ENCODE measurements around the gene ACSL6.
"Not testable (repeated sequence)": the region's sequence is repeated elsewhere in the genome, so short reads cannot be mapped to it uniquely, and the experiment has no call there.

ACSL6 gene

GRCh38 chr5:131916481-131916880 lies 95.0 kb downstream of the ACSL6 start:
- no peak for TF ChIP-seq CTCF (conservative IDR thresholded peaks at IDR 0.05; ENCODE audit: low read depth, low read length)

GRCh38 chr5:131914472-131914871 lies 97.0 kb downstream of the ACSL6 start:
- no peak for DNase-seq (ENCODE audit: low read depth)
- no peak for TF ChIP-seq CTCF (conservative IDR thresholded peaks at IDR 0.05; ENCODE audit: low read depth, low read length)
- no peak overlapping the region for H3K4me3 ChIP-seq (ENCODE audit: low read length)

More at GRCh38 chr5:131916481-131916880, 95.0 kb downstream of the ACSL6 start:
- DNase-seq (ENCODE audit: low read depth): no peak
- H3K4me3 ChIP-seq (ENCODE audit: low read length): no peak overlapping the region

GRCh38 chr5:131913603-131914002 lies 97.9 kb downstream of the ACSL6 start:
- DNase-seq (ENCODE audit: low read depth): no peak
- no peak for TF ChIP-seq CTCF (conservative IDR thresholded peaks at IDR 0.05; ENCODE audit: low read depth, low read length)
- no peak overlapping the region for H3K4me3 ChIP-seq (ENCODE audit: low read length)

GRCh38 chr5:131906668-131907067 lies 104.8 kb downstream of the ACSL6 start:
- no peak for TF ChIP-seq CTCF (conservative IDR thresholded peaks at IDR 0.05; ENCODE audit: low read depth, low read length)
- no peak overlapping the region for H3K4me3 ChIP-seq (ENCODE audit: low read length)

GRCh38 chr5:131902266-131902665 lies 109.2 kb downstream of the ACSL6 start:
- H3K4me3 ChIP-seq (ENCODE audit: low read length): not testable (repeated sequence)

More at GRCh38 chr5:131906668-131907067, 104.8 kb downstream of the ACSL6 start:
- no peak for DNase-seq (ENCODE audit: low read depth)

More at GRCh38 chr5:131902266-131902665, 109.2 kb downstream of the ACSL6 start:
- DNase-seq (ENCODE audit: low read depth): not testable (repeated sequence)

Measured in retinal pigment epithelial cell (primary cell).